CD4-positive, alpha-beta T cell treated with Interleukin-6 for 4 hours (primary cell): ENCODE results near the gene AUTS2.

ENCODE experiments used
- DNase-seq: peaks from one replicate; pipeline ENCODE4 v3.0.0-alpha.2; 2020; ENCODE audit warnings: mixed read lengths

AUTS2 gene

DNA sequence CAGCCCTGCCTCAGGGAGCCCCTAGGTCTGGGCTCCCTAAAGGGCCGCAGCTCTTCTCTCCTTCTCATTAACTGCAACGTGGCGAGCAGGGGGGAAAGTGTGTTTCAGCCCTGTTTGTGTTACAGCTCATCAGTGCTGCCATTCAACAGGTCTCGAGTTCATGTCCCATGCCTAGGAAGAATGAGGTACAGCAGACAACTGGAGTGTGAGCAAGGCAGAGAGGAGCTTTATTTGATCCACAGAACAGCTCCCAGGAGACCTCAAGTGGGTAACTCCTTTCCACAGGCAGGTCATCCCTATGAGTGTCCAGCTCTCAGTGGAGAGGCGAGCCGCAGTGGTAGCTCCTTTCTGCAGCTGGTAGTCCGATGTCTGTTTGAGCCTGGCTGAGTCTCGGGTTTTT is 313.1 kb downstream of the AUTS2 start:
- no peak for DNase-seq

DNA sequence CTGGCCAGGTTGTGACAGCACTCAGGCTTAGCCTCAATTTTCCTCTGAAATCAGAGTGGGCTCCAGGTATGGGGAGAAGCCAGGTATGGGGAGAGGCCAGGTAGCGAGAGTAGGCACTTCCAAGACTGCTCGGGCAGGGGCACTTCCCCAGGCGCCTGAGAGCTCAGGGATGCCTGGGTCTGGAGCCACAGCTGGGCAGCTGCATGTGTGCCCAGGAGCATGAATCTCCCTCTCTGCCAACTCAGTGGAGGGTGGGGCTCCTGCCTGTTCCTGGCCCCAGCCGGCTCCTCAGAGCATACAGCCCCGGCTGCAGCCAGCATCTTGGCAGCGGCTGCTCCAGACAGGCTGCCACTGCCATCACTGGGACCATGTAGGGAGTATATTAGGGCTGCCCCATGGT is 313.9 kb downstream of the AUTS2 start:
- DNase-seq: no peak

DNA sequence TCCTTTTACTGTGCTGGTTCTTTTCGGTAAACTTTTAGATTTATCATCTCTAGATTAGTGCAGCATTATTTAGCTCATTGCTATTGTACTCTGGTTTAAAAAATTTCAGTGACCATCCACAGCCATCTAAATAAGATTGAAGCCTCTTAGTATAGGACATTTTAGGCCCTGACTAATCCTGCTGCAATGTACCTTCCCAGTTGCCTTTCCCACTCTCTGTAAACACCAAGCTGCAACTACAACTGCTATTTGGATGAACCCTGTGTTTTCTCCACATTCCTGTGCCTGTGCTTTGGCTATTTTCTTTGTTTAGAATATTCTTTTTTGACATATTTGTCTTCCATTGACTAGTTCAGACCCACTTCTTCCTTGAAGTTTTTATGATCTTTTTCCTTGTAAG is 314.6 kb downstream of the AUTS2 start:
- no peak for DNase-seq

DNA sequence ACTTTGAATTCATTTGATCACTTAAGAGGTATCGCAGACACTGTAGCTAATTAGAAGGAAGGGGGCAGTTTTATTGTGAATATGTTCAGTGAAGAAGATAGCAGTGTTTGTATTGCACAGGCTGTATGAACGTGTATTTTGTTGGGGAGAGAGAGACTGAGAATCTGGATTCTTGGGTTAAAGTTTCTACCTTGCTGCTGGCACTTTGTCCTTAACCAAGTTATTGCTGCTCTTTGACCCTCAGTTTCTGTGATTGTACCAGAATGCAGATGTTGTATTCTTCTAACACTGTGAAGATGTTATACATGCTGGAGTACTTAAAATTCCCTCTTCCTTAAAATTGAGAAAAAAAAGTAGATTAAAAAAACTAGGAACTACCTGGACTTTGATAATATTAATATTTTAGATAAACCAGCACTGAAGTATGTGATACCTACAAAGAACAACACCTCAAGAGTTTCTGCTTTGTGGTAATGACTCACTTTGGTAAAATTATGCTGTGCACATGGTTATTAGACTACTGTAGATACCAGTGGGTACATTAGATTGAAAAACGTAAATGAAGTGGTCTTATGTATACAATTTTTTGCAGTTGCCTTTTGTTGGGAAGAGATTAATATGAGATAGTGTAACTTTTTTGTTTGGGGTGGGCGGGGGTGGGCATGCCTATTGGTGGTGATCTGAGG is 321.3 kb downstream of the AUTS2 start:
- DNase-seq: no peak

DNA sequence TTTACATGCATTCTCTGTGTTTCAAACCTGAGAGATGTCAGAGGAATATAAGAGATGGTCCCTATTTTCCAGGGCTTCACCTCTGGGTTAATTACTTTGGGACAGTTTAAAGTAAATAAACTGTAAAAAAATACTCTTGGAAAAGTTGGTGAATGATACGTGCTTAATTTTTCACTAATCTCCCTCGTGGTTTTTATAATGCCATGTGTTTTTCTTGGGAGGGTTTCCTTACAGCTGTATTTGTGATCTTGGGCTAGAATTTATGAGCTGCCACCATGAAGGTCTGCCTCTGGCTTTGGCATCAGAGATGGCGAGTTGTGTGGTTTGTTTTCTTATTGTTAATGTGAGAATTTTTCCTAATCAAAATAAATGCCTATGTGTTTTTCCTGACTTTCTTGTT is 322.5 kb downstream of the AUTS2 start:
- no peak for DNase-seq

DNA sequence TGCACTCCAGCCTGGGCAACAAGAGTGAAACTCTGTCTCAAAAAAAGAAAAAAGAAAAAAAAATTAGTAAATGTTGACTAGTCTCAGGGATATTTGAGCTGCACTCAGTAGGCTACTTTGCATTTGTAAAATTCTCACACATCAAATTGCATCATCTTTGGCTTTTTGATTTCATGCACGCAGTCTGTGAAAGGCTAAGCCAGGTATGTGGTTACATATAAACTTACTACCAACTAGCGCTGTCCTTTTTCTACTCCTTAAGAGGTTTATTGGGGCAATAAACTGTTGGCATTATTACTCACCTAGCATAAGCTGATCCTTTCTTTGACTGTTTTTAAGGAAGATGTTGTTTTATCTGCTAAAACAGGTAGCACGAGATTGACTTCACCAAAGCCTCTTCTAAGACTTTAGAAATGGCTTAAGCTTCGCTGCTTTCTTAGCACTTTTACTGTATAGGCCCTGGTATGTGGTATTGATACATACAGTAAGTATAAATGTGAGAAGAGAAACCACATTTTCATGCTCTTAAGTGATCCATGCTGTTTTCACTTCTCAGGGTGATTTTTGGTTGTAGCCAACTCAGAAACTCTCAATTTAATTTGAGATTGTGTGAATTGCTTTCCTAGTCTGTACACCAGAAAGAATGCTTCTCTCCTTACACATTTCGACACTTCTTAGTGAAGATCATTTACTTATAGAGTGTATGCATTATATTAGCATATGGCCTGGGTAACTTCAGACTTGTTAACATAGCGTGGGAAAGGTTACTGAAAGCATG is 323.9 kb downstream of the AUTS2 start:
- DNase-seq: no peak

DNA sequence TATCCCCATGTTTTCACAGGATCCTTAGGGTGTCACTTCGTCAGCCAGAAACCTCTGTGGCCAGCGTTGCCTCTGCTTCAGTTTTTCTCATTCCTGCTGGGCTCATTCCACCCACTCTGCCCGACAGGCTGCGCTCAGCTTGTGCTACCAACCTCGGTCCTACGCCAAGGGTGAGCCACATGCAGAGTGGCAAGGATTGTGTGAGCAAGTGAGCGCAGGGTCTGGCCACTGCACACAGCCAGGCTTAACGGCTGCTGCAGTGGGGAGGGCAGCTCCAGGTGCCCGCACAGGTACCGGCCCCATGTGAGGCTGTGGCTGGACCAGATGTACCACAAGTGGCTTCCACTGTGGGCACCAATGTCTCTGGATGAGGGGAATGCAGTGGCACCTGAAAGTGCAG is 329.2 kb downstream of the AUTS2 start:
- DNase-seq: no peak

DNA sequence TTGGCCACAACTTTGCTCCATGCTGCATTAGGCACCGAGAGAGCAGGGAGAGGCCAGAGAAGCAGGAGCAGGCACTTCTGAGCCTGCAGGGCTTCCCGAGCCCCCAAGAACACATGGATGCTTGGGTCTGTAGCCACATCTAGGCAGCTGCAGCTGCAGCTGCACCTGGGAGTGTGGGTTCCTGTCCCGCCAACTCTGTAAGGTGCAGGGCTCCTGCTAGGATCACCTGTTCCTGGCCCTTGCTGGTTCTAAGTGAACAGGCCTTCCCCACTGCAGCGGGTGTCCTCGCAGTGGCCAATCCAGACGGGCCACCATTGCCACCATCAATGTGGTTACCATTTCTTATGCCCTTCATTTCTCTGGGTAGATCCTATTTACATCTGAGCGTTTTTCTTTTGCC is 330.3 kb downstream of the AUTS2 start:
- DNase-seq: no peak

DNA sequence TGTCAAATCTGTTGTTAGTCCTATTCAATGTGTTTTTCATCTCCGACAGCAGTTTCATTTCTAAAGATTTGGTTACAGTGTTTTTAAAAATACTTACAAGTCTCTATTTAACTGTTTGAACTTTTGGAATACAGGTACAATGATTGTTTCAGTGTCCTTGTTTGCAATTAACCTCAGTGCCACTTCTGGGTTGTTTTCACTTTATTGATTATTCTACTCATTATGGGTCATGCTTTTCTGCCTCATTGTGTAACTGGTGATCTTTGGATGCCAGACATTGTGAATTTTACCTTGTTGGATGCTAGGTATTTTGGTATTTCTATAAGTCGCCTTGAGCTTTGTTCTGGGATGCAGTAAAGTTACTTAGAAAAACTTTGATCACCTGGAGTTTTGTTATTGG is 331.3 kb downstream of the AUTS2 start:
- DNase-seq: no peak

DNA sequence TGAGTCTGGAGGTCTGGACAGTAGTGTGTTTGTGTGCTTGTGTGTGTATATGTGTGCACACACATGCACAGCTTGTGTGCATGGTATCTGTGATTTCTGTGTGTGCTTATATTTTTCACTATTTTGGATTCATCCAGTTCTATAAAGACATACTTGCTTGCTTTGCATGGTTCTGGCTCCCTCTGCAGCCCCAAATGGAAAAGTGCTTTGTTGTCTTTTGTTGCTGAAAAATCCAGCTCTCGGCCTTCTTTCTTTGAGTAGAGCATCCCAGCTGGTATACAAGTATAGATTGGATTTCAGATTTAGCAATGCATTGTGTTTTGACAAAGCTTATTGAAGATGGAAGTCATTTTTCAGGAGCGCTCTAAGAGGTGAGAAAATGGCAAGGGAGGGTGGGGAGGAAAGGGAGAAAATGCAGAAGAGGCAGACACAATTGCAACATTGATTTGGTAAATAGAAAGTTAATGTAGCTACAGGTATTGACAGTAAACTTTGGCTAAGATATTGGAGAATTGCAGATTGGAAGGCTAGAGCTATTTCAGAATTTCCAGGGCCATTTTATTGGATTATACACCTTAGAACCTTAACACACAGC is 333.9 kb downstream of the AUTS2 start:
- DNase-seq: no peak

DNA sequence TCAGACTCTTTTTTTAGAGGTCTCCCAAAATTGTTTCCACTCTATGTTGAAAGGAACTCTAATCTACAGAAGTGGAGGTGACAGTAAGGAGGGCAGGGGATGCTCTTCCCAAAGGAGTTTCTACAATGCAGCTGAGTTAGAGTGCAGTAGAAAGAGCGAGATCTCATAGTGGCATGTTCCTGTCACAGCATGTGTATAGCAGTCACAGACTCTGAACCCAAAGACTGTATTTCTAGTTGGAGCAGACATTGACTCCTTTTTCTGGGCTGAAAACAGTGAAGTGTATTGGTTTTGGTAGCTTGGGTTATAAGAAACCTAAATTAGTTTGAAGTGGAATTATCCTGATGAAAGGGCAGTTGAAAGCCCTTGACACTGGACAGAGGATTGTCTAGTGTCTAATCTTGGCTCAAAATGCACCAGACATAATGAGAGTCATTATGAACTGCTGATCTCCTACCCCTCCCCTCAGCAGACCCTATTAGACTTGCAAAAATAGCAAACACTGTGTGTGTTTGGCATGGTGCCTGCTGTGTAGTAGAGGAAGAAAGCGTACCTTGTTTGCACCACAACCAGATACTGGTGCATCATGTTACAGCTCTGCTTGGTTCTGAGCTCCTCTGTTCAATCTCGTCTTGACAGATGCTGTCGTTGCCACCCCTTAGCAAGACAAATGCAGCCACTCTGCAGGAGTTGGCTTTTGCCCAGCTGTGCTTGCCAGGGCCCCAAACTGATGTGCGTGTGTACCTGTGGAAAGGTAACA is 336.0 kb downstream of the AUTS2 start:
- DNase-seq: no peak

DNA sequence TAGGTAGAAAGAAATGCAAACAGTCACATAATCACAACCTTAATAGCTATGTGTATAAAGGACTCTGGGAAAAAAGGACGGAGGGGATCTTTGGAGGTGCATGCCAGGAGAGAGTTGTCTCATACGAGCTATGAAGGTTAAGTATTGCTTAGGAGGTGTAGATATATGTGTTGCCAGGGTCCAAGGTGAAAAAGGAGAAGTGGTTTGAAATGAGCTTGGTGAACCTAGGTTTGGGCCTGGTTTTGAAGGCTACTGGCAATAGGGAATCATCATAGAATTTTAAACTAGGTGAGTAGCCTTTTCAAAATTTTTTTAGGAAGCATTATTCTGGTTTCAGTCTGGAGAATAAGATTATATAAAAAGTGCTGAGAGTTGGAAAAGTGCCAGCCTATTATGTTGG is 336.8 kb downstream of the AUTS2 start:
- DNase-seq: no peak

DNA sequence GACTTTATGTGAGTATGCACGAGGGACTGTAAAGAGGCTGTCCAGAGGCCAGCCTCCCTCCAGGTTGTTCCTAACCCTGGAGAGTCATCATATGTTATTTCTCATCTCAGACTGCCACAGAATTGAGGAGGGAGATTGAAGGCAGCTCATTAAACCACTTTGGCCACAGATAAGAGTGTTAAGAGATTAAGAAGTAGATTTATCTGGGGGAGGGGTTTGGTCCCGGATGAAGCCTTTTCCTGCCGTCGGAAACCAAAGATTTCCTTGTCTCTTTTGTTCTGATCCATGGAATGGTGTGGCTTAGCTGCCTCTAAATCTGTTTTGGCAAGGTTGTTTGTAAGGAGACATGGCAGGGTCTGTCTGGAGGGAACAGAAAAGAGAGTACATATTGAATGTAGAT is 338.8 kb downstream of the AUTS2 start:
- no peak for DNase-seq

DNA sequence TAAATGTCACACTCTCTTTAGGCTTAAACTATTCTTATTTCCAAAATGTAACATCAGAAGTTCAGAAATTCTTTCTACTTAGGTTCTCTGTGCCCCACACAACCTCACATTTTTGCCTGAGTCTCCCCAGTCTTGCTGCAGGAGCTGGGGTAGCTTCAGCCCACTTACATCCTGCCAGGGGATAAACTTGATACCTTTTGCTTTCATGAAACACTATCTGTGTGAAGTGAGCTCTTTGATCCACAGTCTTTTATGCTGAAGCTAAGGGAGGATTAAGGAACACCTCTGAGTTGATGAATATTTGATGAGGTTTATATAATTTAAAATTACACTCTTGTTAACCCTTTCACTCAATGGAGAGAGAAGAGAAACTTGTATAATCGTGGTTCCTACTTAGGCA is 341.0 kb downstream of the AUTS2 start:
- no peak for DNase-seq

DNA sequence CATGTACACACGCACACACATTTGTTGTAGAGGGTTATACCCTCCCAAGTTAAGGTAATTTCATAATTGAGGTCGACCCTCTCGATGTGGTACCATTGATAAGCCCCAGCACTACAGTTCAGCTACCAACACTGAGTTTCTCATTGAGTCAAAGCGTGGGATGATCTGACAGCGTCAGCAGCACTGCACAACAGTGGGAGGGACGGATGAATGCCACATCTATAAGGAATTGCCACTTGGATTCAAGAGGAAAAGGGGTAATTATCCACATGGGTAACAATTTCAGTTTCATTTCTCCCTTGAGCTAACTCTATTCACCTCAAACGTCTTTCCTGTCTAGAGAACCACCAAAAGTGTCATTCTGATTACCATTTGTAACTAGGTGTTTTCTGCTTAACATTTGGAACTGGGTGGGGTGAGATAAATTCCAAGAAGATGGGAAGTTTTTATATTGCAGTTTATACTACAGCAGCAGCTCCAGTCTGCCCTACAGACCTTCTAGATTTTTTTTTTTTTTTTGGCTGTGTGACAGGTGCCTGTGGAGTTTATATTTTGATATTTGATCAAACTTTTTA is 342.9 kb downstream of the AUTS2 start:
- no peak for DNase-seq

DNA sequence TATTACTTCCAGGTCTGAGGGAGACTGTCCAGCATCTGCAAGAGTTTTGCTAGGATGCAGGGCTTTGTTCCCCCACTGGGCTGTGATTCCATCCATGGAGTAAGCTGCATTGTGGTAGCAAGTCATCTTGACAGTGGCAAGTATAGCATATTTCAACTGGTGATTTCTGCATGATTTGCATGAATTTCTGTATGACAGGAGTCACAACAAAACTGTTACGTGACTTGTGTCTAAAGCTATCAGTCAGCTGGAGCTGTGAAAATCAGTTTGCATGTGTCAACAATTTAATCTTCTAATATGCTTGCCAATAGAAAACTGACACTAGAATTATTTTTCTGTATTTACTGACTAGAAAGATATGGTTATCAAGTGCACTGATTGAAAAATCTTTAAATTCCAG is 344.3 kb downstream of the AUTS2 start:
- no peak for DNase-seq

DNA sequence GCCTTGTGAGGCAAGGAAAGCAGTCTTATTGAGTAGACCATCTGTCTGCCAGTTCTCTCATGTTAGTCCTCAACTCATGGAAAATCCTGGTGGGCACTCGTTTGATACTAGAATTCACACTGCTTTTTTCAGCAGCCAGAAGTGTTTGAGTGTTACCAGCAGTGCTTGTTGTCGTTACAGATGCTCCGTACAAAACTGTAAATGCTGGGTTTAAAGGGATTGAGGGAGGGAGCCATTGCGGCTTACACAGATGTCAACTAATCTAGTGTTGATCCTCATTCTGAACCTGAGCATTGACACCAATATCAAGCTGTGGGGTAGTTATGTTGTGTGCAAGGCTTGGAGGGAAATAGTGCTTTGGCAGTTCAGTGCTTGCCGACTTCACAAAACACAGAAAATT is 348.6 kb downstream of the AUTS2 start:
- DNase-seq: no peak

DNA sequence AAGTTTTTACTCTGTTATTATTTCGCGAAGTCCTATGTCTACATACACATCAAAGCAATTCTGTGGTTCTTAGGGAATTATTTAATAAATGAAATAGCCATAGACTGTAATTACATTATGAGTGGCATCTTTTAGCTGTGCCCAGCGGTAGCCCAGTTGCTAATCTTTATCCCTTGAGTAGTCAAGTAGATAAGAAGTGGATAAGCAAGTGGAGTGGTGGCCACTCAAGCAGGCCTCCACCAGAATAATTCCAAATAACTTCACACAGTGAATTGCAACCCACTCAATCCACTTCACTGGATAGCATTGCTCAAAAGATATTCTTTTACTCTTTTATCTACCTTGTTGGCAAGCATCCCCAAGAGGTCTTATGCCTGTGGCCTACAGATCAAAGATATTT is 349.7 kb downstream of the AUTS2 start:
- DNase-seq: no peak

DNA sequence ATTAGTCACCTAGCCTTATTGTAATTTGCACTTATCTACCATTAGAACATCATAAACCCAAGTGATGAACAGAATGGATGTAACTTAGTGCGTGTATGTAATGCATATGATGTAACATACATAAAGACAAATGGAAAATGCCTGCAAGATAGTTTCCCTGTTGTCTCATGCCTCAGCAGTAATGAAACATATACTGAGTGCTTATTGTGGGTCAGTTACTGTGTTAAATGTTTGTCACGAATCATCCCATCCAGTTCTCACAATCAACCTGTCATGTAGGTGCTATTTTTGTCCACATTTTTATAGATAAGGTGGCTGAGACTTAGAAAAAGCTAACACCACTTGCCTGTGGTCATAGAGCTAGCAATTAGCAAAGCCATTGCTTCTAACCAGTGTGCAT is 350.8 kb downstream of the AUTS2 start:
- DNase-seq: no peak

DNA sequence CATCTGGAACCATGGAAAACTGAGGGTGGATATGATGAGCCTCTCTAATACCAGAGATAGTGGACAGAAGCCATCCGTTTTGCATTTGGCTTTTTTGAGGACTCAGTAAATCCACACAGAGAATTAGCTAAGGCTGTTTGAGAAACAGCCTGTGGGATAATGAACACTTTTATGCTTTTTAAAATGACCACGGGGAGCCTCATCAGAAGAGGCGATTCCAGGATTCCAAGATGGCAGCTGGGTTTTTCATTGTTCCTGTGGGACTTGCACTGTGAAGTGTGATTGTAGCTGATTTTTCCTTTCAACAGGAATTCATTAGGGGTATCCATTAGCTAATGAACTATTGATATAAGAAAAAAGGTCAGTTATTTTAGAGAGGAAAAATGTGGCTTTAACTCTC is 353.2 kb downstream of the AUTS2 start:
- no peak for DNase-seq

DNA sequence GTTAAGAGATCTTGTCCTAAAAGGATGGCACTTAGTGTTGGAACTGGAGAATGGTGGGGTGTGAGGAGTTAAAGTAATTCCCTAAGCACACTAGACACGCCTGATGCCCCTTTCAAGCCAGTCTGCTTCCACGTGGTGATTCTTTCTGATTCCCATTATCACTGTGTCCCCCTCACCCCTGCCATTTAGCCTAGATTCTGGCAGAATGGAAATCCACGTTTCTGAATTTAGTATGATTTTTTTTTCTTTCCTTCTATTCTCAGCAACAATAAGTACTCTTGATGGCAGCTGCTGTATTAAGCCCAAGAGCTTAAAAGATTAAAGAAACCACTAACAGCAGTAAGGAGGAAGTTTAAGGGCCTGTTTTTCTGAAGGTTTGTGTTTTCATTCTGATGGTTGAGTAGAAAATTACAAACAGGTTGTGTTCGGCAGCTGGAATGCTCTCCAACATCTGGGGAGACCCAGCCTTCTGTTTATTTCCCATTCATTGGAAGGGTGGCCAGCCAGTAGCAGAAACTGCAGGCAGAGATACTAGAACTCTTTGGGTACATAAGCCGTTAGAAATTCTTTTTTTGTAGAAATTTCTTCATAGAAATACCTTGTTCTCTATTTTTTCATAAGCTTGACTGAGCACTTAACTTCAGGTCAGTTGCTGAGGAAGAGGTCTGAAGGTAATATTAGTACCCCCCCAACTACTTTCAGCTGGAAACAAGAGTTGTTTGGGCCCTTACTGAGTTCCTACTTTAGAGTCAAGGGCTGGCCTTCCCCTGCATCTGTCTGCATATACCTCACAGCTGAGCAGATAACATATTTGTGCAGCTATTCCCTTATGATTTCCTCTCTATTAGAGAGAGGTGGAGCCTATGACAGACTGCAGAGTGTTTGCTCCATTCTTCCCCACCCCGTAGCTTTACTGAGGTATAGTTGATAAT is 355.1 kb downstream of the AUTS2 start:
- DNase-seq: no peak

DNA sequence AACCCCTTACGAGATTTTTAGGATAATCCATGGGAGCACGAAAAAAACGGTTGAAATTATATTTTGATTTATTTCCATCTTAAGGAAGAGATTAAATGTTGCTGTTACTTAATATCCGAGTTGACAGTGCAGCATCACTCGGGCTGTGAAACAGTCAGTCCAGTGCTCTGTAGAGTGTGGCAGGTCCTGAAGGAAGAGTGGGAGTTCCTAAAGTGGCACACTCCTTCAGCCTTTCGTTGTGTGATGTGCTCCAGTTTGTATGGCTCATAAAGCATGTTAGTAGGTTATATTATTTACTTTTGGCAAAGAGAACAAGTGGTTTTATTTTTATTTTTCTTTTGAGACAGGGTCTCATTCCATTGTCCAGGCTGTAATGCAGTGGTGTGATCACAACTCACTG is 358.3 kb downstream of the AUTS2 start:
- no peak for DNase-seq
